Measurements from ENCODE around the gene LPAR1.

The LPAR1 gene

GRCh38 chr9:110936719-110937452 is 101.4 kb downstream of the LPAR1 start:
- Histone ChIP-seq H3K27ac (ENCODE audit: extremely low read depth, low read depth, low read length) (no peak overlapping the region), H3K36me3 (ENCODE audit: control insufficient read depth in 2 of 2, insufficient read depth in 1 of 2, low read length in 2 of 2) (peaks cover 0 to 16% of the 10 kb centered on the region in 2 experiments; a peak in 1 of 3 replicates), H3K4me1 (ENCODE audit: control insufficient read depth, insufficient read depth, low read length) (no peaks in the 10 kb centered on the region), H3K9me3 (ENCODE audit: control insufficient read depth, insufficient read depth, low read depth, low read length) (no peaks in the 10 kb centered on the region), H3K4me3 (ENCODE audit: low read depth, low read length) (no peak overlapping the region)
- ChIA-PET POLR2A (no interaction called here), CTCF (no interaction called here)
- TF ChIP-seq ZNF768 (tag by site-specific recombination; IDR thresholded peaks at IDR 0.05) (no peak), ZNF585B (tag by site-specific recombination; IDR thresholded peaks at IDR 0.05) (no peak), ZNF133 (tag by site-specific recombination; IDR thresholded peaks at IDR 0.05) (no peak), ZNF514 (tag by site-specific recombination; IDR thresholded peaks at IDR 0.05) (no peak), ZNF777 (tag by site-specific recombination; IDR thresholded peaks at IDR 0.05; ENCODE audit: borderline replicate concordance) (no peak), KLF7 (tag by site-specific recombination; IDR thresholded peaks at IDR 0.05; ENCODE audit: borderline replicate concordance) (no peak), ZNF266 (tag by site-specific recombination; IDR thresholded peaks at IDR 0.05; ENCODE audit: low read depth) (no peak), ATF2 (tag by site-specific recombination; IDR thresholded peaks at IDR 0.05; ENCODE audit: low read depth) (no peak), GLI4 (tag by site-specific recombination; IDR thresholded peaks at IDR 0.05) (no peak), ZNF132 (tag by site-specific recombination; IDR thresholded peaks at IDR 0.05; ENCODE audit: borderline replicate concordance) (no peak), ZNF24 (tag by site-specific recombination; IDR thresholded peaks at IDR 0.05) (no peak), IKZF3 (tag by site-specific recombination; IDR thresholded peaks at IDR 0.05) (no peak), ZFP3 (tag by site-specific recombination; IDR thresholded peaks at IDR 0.05; ENCODE audit: low read depth) (no peak), ZNF211 (tag by site-specific recombination; IDR thresholded peaks at IDR 0.05; ENCODE audit: low read depth) (no peak)

- no peaks in the 10 kb centered on the region for H3K9me3 ChIP-seq (ENCODE audit: control insufficient read depth, insufficient read depth, low read depth, low read length)
- peaks cover 0 to 10% of the 10 kb centered on the region in 2 experiments; a peak in 1 of 3 replicates for H3K36me3 ChIP-seq (ENCODE audit: control insufficient read depth in 2 of 2, insufficient read depth in 1 of 2, low read length in 2 of 2)
- ChIA-PET POLR2A (no interaction called here), CTCF (no interaction called here)
- no peak overlapping the region for H3K27ac ChIP-seq (ENCODE audit: extremely low read depth, low read depth, low read length)
- no peaks in the 10 kb centered on the region for H3K4me1 ChIP-seq (ENCODE audit: control insufficient read depth, insufficient read depth, low read length)
- H3K4me3 ChIP-seq (ENCODE audit: low read depth, low read length): no peak overlapping the region
- TF ChIP-seq ZBTB11 (tag by site-specific recombination; conservative IDR thresholded peaks at IDR 0.05; ENCODE audit: low read depth) (no peak), ZNF391 (tag by site-specific recombination; IDR thresholded peaks at IDR 0.05; ENCODE audit: borderline replicate concordance, low read depth) (no peak), ZNF221 (tag by site-specific recombination; IDR thresholded peaks at IDR 0.05; ENCODE audit: borderline replicate concordance) (no peak), HOXD13 (CRISPR knock-in tag; IDR thresholded peaks at IDR 0.05; ENCODE audit: borderline replicate concordance) (no peak), ZIC2 (tag by site-specific recombination; IDR thresholded peaks at IDR 0.05) (no peak), ZNF624 (tag by site-specific recombination; IDR thresholded peaks at IDR 0.05) (no peak)
Observed at GRCh38 chr9:110936237-110936636, 102.0 kb downstream of the LPAR1 start.
